Measurements from ENCODE around the gene PREX1. TPM values are rescaled to one million over a fixed set of nuclear protein-coding genes. Genes with fewer than 3 reads are reported as not detected.

The PREX1 gene
- total RNA-seq, 1 donor from 2014 or later: 44.0 TPM

DNA sequence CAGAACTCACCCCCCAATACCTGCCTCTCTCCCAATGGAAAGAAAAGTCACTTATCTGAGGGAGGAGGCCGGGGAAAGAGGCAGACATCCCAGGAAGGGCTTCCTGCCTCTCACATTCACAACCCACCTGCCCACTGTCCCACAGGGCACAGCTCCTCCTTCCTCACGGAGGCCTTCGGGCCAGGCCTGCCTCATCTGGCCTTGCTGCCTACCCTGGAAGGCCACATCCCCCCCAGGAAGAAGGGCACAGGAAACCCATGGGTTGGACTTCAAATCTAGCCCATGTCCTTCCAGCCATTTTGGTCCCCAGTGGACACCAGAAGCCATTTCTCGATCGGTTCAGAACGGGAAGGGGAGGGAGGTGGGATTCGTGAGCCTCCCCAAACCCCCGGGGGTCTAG, 162.0 kb downstream of the PREX1 start:
- DNase-seq (ENCODE audit: low spot score): no peak

GRCh38 chr20:48662711-48663110, 165.1 kb downstream of the PREX1 start:
- no peak for DNase-seq (ENCODE audit: low spot score)

- no peak for DNase-seq (ENCODE audit: low spot score)
Observed at GRCh38 chr20:48661575-48662455, 166.0 kb downstream of the PREX1 start.

GRCh38 chr20:48660788-48661187, 167.0 kb downstream of the PREX1 start:
- no peak for DNase-seq (ENCODE audit: low spot score)

DNA sequence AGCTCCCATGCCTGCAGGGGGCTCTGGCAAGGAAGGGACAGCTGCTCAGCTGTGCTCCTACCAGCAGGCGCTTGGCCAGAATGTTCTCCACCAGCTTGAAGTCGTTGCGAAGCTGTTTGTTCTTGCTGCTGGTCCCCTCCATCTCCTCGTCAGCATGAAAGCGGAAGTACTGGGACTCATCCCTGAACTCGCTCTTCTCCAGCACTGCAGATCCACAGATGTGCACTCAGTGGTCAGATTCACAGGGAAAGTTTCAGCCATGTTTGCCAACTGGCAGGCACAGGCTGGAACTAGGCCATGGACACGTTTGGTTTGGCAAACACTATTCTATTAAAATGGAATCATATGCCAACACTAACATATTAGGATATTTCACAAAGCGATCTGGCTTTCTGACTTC, 167.9 kb downstream of the PREX1 start:
- DNase-seq (ENCODE audit: low spot score): no peak

DNA sequence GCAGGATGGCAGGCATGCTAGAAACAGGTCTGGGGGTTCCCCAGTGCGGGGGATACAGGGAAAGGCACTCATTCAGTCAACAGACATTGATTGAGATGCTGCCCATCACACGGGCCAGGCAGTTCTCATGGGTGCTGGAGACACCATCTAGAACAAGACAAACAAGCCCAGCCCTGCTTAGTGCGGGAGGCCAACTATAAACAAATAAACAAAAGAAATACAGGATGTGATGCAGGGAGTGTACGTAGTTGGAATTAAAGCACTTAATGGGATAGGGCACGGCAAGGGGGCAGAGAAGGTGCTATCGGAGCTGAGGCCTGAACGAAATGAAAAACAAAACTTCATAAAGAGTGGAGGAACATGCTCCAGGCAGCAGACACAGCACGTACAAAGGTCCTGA, 169.3 kb downstream of the PREX1 start:
- no peak for DNase-seq (ENCODE audit: low spot score)

DNA sequence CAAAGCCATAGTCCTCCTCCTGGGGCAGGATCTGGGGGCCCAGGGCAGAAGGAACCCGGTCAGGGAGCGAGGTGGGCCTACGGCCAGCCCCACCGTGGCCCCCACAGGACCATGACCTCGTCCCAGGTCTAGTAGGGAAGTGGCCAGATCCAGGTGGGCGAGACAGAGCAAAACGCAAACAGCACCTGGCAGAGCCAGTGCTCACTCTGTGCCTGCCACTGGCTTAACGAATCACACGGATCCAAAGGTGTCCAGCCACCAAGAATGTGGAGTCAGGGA, 169.7 kb downstream of the PREX1 start:
- no peak for DNase-seq (ENCODE audit: low spot score)

DNA sequence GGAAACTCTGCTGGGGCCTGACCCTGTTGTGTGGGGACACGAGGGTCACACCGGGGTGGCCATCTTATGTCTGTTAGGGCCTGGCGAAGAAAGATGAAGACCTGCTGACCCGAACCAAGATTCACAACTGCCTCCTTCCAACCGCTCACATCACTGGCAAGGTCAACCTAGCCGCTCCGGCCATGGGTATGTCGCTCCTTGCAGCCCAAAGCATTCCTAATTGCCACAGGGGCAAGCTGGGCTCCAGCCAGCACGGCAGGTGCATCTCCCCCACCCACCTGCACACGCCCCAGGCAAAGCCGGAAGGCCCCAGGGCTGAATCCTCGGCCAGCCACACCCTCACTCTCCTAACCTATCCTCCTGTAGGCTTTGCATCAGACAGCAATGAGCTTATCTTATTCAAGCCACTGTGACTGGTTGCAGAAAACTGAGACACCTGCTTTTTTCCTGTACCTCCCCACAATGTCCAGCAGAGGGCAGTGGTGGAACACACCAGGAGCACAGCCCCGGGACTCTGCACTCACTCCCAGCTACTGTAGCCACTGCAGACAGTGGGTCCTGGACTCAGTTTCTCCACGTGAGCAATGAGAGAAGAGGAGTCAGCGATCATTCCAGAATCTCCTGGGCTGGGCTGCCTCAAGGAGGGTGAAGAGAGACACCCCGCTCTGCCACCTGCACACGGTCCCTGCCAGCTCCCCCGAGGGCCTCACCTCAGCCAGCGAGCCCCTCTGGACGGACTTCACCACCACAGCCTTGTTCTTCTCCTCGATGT, 170.2 kb downstream of the PREX1 start:
- DNase-seq (ENCODE audit: low spot score): no peak

- DNase-seq (ENCODE audit: low spot score): no peak
Observed at GRCh38 chr20:48656661-48657211, 171.1 kb downstream of the PREX1 start.

GRCh38 chr20:48656137-48656536, 171.7 kb downstream of the PREX1 start:
- no peak for DNase-seq (ENCODE audit: low spot score)

DNA sequence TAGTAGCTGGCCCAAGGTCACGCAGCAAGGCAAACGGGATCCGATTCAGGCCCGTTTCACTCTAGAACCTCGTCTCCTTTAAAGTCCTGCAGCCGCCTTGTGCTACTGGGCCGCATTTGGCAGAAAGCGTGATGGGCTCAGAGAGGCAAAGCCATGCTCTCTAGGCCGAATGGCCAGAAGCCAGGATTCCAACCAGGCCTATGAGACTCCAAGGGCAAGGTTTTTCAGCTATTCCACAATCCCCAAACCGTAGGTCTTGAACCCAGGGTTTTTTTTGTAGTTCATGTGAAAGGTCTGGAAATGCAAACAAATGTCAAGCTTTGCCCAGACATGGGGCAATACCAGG, 174.1 kb downstream of the PREX1 start:
- no peak for DNase-seq (ENCODE audit: low spot score)

- no peak for DNase-seq (ENCODE audit: low spot score)
Observed at GRCh38 chr20:48652961-48653705, 174.7 kb downstream of the PREX1 start.

DNA sequence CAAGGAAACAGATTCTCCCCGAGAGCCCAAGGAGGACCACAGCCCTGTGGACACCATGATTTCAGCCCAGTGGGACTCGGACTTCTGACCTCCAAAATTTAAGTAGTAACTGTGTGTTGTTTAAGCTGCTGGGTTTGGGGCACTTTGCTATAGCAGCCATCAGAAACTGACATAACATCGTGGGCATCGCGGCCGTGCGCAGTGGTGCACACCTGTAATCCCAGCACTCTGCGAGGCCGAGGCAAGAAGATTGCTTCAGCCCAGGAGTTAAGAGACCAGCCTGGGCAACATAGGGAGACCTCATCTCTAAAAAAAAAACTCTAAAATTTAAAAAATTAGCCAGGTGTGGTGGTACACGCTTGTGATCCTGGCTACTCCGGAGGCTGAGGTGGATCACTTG, 175.8 kb downstream of the PREX1 start:
- no peak for DNase-seq (ENCODE audit: low spot score)

GRCh38 chr20:48651271-48651670, 176.5 kb downstream of the PREX1 start:
- no peak for DNase-seq (ENCODE audit: low spot score)

GRCh38 chr20:48649868-48650267, 177.9 kb downstream of the PREX1 start:
- DNase-seq (ENCODE audit: low spot score): no peak

- no peak for DNase-seq (ENCODE audit: low spot score)
Observed at GRCh38 chr20:48649104-48649626, 178.6 kb downstream of the PREX1 start.

- DNase-seq (ENCODE audit: low spot score): no peak
Observed at GRCh38 chr20:48648482-48649051, 179.2 kb downstream of the PREX1 start.

- DNase-seq (ENCODE audit: low spot score): no peak
Observed at GRCh38 chr20:48647858-48648257, 179.9 kb downstream of the PREX1 start.

DNA sequence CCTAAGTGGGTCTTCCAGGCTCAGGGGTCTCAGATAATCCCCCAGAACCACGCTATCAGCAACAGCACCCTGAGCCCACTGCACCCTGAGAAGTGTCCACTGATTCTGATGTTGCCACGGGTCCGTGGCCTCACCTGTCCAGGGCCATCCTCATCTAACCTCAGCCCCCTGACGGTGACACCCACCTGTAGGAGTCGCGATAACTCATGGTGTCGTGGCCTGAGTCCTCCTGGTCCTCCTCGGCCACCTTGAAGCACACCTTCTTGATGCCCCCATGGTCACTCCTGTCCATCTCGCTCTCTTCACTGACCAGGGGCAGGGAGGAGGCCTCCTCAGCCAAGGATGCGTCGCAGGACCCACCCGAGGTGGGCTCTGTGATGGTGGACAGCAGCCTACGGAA, 182.1 kb downstream of the PREX1 start:
- no peak for DNase-seq (ENCODE audit: low spot score)

DNA sequence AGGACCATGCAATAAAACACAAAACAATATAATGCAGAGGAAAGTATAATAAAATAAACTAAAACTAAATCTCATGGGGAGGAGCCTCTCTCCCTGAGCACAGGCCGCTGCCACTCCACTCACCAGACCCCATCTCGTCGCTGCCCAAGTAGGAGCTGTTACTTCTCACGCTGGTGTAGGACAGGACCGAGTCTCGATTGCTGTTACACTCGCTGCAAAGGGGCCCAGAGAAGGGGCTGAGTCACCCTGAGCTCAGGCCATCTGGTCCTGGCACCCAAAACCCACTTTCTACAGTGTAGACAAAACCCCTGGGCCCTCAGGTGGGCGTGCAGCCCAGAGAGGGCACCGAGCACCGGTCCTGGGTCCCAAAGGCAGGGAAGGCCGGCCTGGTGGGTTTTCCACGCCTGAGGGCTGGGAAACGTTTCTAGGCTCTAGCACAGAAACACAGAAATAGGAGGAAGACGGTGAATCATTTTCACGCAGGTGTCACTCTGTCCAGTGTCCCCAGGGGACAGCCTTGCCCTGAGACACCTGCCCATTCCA, 183.4 kb downstream of the PREX1 start:
- no peak for DNase-seq (ENCODE audit: low spot score)
